Upper lobe of right lung (tissue), 1 donor: ENCODE data around the gene ZNF341. TPM values are rescaled to one million over a fixed set of nuclear protein-coding genes. Genes with fewer than 3 reads are reported as not detected.

Experiments used
- ATAC-seq: fragments of 200-7000 bp; cut with Tn5 transposase; one replicate; pipeline ENCODE4 v1.9.1; 2020; ENCODE audit warnings: mild to moderate bottlenecking, moderate library complexity
- DNase-seq: peaks from one replicate; pipeline ENCODE4 v3.0.0-alpha.2; 2020
- H3K27ac ChIP-seq: fragments of 200-600 bp; one replicate; pipeline ENCODE4 v1.8.0; 2022
- H3K27me3 ChIP-seq: fragments of 200-600 bp; one replicate; pipeline ENCODE4 v1.8.0; 2022; ENCODE audit warnings: mild to moderate bottlenecking
- H3K36me3 ChIP-seq: fragments of 200-600 bp; one replicate; pipeline ENCODE4 v1.8.0; 2022
- H3K4me1 ChIP-seq: fragments of 200-600 bp; one replicate; pipeline ENCODE4 v1.8.0; 2022
- H3K4me3 ChIP-seq: fragments of 200-600 bp; one replicate; pipeline ENCODE4 v1.8.0; 2022; ENCODE audit warnings: mild to moderate bottlenecking
- H3K9me3 ChIP-seq: fragments of 200-600 bp; one replicate; pipeline ENCODE4 v1.8.0; 2022
- CTCF ChIP-seq: fragments of 200-600 bp; IDR thresholded peaks from one replicate; pipeline ENCODE4 v1.8.0; 2022; ENCODE audit warnings: antibody characterized with exemption
- intact Hi-C: fragments of 100-400 bp; cut with DNase I; formaldehyde crosslinking; loops from one replicate; pipeline ENCODE4 v1.11.0; 2022
- total RNA-seq: library from RNA; stranded (reverse); fragmentation: NEBNext Ultra II Directional; extraction: Animal tissue kit (Norgen Biotek cat#: 25700); gene quantifications from one replicate; pipeline ENCODE4 v1.2.1, GENCODE V29; 2021
- donor health status: DM: no; HTN: yes; CAD: no; lungs with severe emphysema.

The ZNF341 gene
- total RNA-seq, 1 donor from 2014 or later = 4.8 TPM

GRCh38 chr20:33769043-33769442 lies 37.2 kb downstream of the ZNF341 start:
- Histone ChIP-seq H3K27ac (no peak overlapping the region), H3K4me1 (no peaks in the 10 kb centered on the region), H3K4me3 (no peak overlapping the region), H3K36me3 (peaks cover 28% of the 10 kb centered on the region), H3K27me3 (no peaks in the 10 kb centered on the region), H3K9me3 (no peaks in the 10 kb centered on the region)
- no peak for DNase-seq
- TF ChIP-seq CTCF = no peak
- intact Hi-C loops = no loop called here
- ATAC-seq = no peak

- H3K27me3 ChIP-seq = no peaks in the 10 kb centered on the region
- no peak overlapping the region for H3K27ac ChIP-seq
- DNase-seq = no peak
- ATAC-seq = peak; percentile 87
- intact Hi-C loops = no loop called here
- no peaks in the 10 kb centered on the region for H3K9me3 ChIP-seq
- peaks cover 28% of the 10 kb centered on the region for H3K36me3 ChIP-seq
- no peak overlapping the region for H3K4me3 ChIP-seq
- no peaks in the 10 kb centered on the region for H3K4me1 ChIP-seq
- TF ChIP-seq CTCF = peak; percentile 13
These were observed 38.2 kb downstream of the ZNF341 start for GRCh38 chr20:33770005-33770404.

- ATAC-seq = no peak
- Histone ChIP-seq H3K36me3 (peaks cover 25% of the 10 kb centered on the region), H3K27me3 (no peaks in the 10 kb centered on the region), H3K9me3 (no peaks in the 10 kb centered on the region), H3K4me3 (no peak overlapping the region), H3K27ac (no peak overlapping the region), H3K4me1 (no peaks in the 10 kb centered on the region)
- intact Hi-C loops = no loop called here
- no peak for TF ChIP-seq CTCF
- no peak for DNase-seq
These were observed 40.1 kb downstream of the ZNF341 start for GRCh38 chr20:33771938-33772337.

GRCh38 chr20:33772439-33772838 lies 40.6 kb downstream of the ZNF341 start:
- H3K36me3 ChIP-seq = peaks cover 22% of the 10 kb centered on the region
- intact Hi-C loops = no loop called here
- H3K27ac ChIP-seq = no peak overlapping the region
- no peaks in the 10 kb centered on the region for H3K27me3 ChIP-seq
- no peaks in the 10 kb centered on the region for H3K4me1 ChIP-seq
- no peaks in the 10 kb centered on the region for H3K9me3 ChIP-seq
- H3K4me3 ChIP-seq = no peak overlapping the region
- TF ChIP-seq CTCF = no peak
- DNase-seq = no peak
- no peak for ATAC-seq

GRCh38 chr20:33773412-33774089 lies 41.8 kb downstream of the ZNF341 start:
- Histone ChIP-seq H3K4me3 (no peak overlapping the region), H3K36me3 (peaks cover 12% of the 10 kb centered on the region), H3K9me3 (no peaks in the 10 kb centered on the region), H3K27ac (no peak overlapping the region), H3K4me1 (no peaks in the 10 kb centered on the region), H3K27me3 (no peaks in the 10 kb centered on the region)
- intact Hi-C loops = no loop called here
- DNase-seq (no peak), ATAC-seq (no peak)
- no peak for TF ChIP-seq CTCF

GRCh38 chr20:33777816-33778215 lies 46.0 kb downstream of the ZNF341 start:
- no peak for TF ChIP-seq CTCF
- no peak for ATAC-seq
- no peak overlapping the region for H3K27ac ChIP-seq
- H3K4me3 ChIP-seq = no peak overlapping the region
- DNase-seq = no peak
- H3K36me3 ChIP-seq = peaks cover 14% of the 10 kb centered on the region
- H3K9me3 ChIP-seq = no peaks in the 10 kb centered on the region
- H3K27me3 ChIP-seq = no peaks in the 10 kb centered on the region
- no peaks in the 10 kb centered on the region for H3K4me1 ChIP-seq
- intact Hi-C loops = no loop called here
